Right renal pelvis (tissue), 4 donors: Measurements from ENCODE around the gene USF3. TPM values are rescaled to one million over a fixed set of nuclear protein-coding genes. Genes with fewer than 3 reads are reported as not detected.

Experiments used
- DNase-seq, 4 donors: peaks; one replicate each; pipeline ENCODE4 v3.0.0-alpha.2; 2013; ENCODE audit warnings: low read depth in 4 of 4, low spot score in 3 of 4, missing footprints in 1 of 4
- polyA plus RNA-seq, 4 donors: library from polyadenylated mRNA; unstranded; fragments of 120-200 nt; gene quantifications; one replicate each; pipeline ENCODE4 v1.2.1, GENCODE V29; 2013; ENCODE audit not compliant: insufficient read length in 4 of 4

USF3 gene
- polyA plus RNA-seq, 4 donors: 16.7 to 20.8 (median 19.4) TPM

DNA sequence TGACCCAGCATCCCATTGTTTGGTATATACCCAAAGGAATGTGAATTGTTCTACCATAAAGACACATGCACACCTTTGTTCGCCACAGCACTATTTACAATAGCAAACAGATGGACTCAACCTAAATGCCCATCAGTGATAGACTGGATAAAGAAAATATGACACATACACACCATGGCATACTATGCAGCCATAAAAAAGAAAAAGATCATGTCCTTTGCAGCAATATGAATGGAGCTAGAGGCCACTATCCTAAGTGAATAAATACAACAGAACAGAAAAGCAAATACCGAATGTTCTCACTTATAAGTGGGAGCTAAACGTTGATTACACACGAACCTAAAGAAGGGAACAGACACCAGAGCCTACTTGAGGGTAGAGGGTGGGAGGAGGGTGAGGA, 11.4 kb upstream of the USF3 start:
- no peak for DNase-seq

GRCh38 chr3:113698956-113699355, 2.5 kb upstream of the USF3 start:
- DNase-seq: no peak

DNA sequence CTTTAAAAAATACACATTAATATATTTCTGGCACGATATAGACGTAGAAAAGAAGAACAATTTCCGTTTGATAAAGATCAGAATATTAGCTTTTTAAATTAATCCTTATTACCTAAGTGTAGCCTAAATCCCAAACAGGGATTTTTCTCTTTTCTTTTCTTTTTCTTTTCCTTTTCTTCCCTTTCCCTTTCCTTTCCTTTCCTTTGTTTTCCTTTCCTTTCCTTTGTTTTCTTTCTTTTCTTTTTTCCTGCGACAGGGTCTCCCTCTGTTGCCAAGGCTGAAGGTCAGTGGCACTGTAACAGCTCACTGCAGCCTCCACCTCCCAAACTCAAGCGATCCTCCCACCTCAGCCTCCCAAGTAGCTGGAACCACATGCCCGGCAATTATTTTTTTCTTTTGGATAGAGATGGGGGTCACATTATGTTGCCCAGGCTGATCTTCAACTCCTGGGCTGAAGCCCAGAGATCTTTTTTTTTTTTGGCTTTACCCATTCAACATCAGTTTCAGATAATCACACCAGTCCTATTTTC, 1.8 kb upstream of the USF3 start:
- DNase-seq: no peak

GRCh38 chr3:113697500-113698090, 1.2 kb upstream of the USF3 start:
- DNase-seq: no peak

- peak; percentile 96 to 100 (median 98) for DNase-seq
Measured at GRCh38 chr3:113696658-113697499, 437 bp upstream of the USF3 start.

GRCh38 chr3:113695431-113695785, 1.0 kb downstream of the USF3 start:
- DNase-seq: peak in 1 of 4 donors; percentile 24

- no peak for DNase-seq
Measured at GRCh38 chr3:113690482-113690881, 6.0 kb downstream of the USF3 start.

- no peak for DNase-seq
Measured at GRCh38 chr3:113685956-113686721, 10.3 kb downstream of the USF3 start.

DNA sequence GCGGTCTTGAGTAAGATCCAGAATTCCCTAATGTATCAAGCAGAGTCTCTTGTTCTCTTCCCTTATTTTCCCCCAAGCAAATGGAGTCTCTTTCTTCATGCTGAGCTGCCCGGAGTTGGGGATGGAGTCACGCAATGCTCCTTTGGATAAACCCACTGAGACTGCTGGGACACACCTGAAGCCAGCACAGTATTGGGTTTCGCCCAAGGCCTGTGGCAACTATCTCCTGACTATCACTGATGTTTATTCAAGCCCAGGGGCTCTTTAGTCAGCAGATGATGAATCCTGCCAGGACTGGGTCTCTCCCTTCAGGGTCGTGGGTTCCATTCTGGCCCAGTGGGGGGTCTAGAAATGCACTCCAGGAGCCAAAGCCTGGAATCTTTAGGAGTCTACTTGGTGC, 11.3 kb downstream of the USF3 start:
- no peak for DNase-seq

GRCh38 chr3:113684271-113684819, 12.1 kb downstream of the USF3 start:
- DNase-seq: no peak

DNA sequence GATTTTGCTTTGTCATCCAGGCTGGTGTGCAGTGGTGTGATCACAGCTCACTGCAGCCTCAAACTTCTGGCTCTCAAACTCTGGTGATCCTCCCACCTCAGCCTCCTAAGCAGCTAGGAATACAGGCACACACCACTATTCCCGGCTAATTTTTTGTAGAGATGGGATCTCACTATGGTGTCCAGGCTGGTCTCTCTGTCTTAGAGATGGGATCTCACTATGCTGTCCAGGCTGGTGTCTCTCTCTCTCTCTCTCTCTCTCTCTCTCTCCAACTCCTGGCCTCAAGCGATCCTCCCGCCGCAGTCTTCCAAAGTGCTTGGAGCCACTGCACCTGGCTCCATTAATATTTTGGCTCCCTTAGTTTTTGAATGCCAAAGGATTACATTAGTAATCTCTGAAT, 17.7 kb downstream of the USF3 start:
- no peak for DNase-seq

- no peak for DNase-seq
Measured at GRCh38 chr3:113677737-113678136, 18.7 kb downstream of the USF3 start.

GRCh38 chr3:113676261-113676660, 20.2 kb downstream of the USF3 start:
- DNase-seq: no peak

GRCh38 chr3:113673593-113673992, 22.8 kb downstream of the USF3 start:
- DNase-seq: no peak

GRCh38 chr3:113668015-113668414, 28.4 kb downstream of the USF3 start:
- peak in 3 of 4 donors; percentile 36 to 57 (median 56) for DNase-seq

DNA sequence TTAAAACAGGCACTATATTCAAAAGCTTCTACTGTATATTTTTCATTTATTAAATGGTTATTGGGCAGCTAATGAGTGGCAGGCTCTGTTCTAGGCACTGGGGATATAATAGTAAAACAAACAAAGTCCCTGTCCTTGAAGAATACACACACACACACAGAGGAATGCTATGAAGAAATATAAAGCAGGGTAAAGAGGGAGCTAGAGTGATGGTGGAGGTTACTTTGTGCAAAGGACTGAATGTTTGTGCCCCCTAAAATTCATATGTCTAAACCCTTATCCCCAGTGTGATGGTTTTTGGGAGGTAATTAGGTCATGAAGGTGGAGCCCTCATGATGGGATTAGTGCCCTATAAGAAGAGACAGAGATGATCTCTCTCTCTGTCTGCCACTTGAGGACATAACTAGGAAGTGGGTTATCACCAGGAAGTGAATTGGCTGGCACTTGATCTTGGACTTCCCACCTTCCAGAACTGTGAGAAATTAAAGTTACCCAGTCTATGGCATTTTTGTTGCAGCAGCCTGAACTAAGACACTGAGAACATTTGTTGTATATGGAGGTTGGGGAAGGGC, 31.8 kb downstream of the USF3 start:
- no peak for DNase-seq

DNA sequence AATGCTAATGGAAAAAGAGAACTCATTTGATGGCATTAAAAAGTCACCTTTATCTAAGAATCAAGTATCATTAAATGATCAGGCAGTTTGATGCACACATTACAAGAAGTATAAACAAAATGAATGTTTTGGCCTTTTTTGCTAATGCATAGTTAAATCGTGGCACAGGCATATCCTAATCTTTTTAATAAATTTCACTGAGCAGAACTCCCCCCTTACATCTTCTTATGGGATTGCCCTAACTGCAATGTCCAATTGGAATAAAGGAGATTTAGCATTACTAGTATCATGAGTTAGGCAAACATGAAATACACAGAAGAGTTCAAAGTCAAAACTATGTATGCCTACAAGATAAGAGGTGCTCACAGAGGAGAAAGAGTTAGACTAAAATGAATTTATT, 32.7 kb downstream of the USF3 start:
- no peak for DNase-seq

DNA sequence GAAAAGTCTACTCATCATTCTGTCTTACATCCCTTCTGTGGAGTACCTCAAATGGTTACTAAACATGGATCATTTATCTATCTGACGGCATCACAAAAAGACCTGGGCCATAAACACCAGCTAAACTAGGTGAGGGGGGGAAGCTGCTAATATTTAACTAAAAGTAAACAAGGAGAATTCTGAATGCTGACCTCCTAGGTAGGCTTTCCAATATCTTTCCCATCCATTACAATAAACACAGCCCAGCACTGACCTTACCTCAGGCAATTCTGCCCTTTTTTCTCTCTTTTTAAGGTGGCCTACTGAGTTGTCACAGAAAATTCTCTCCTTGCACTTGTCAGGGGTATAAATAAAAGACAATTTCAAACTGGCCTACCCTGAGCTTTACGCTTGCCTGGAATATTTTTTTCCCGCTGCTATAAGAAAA, 33.1 kb downstream of the USF3 start:
- no peak for DNase-seq

DNA sequence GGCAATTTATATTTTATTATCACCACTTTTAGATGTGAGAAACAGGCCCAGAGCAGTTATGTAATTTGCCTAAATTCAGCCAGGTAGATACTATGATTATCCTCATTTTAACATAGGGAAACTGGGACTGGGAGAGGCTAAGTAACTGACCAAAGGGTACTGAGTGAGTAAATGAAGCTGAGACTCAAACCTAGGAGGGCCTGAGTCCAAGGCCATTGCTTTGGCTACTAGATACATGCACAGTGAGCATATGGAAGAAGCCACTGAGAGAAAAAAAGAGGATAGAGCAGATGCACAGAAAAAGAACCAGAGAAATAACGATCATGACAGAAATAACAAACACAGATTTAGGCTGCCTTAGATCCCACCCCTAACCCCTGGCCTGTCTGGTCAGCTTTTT, 33.6 kb downstream of the USF3 start:
- DNase-seq: no peak

GRCh38 chr3:113660896-113661295, 35.5 kb downstream of the USF3 start:
- no peak for DNase-seq

DNA sequence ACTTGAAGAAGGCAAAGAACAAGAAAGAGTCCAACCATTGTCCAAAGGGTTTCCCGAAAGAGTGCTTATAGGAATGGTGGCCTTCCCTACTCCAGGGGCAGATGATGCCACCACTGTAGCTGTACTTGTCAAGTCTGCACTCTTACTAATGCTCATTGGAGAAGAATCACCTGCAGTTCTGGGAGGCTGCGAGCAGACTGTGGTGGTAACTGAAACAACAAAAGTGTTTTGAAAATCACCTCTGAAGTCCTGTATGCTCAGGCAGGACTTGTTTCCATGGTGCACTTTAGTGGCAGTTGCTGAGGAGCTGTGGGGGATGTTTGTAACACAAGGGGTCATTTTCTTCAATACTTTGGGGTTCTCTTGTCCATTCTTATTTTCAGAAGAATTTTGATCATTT, 36.0 kb downstream of the USF3 start:
- DNase-seq: no peak
